Measurements from ENCODE around the gene TMEM176A.

DNA sequence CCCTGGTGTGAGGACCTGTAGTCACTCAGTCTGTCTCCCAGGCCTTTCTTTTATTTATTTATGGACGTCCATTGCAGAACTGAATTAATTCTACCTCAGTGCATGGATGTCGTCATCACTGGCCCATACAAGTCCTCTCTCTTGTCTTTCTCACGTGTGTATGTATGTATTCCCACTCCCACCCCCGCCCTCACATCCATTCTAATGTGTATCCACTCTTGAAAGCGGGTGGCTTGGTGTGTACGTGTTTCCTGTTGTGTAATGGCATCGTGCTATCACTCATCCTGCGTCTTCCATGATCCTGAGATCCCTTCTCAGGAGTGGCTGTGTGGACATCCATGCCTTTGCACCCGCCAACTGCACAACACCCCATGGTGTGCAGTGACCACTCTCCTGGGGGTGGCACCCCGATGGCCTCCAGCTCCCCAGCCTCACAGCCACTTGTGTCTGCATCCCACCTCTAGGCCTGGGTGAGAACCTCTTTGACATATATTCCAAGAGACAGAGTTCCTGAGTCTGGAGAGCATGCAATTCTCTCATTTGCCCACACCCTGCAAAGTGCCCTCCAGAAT, 48.7 kb downstream of the TMEM176A start:
- TF ChIP-seq EGR1 (IDR thresholded peaks at IDR 0.05): no peak
- no peak for TF ChIP-seq NFIC (IDR thresholded peaks at IDR 0.05)
- no peak for TF ChIP-seq CREB1 (IDR thresholded peaks at IDR 0.05; ENCODE audit: low read depth)
